GM19324 (cell line): Measurements from ENCODE around the gene CLMP.
"Not testable (repeated sequence)": the region's sequence is repeated elsewhere in the genome, so short reads cannot be mapped to it uniquely, and the experiment has no call there.

Source experiments
- ATAC-seq: cut with Tn5 transposase; IDR thresholded peaks from one replicate; pipeline ENCODE4 v1.9.1; 2021; ENCODE audit warnings: mild to moderate bottlenecking, moderate library complexity; ENCODE audit not compliant: unreplicated experiment, low FRiP score

Gene CLMP

DNA sequence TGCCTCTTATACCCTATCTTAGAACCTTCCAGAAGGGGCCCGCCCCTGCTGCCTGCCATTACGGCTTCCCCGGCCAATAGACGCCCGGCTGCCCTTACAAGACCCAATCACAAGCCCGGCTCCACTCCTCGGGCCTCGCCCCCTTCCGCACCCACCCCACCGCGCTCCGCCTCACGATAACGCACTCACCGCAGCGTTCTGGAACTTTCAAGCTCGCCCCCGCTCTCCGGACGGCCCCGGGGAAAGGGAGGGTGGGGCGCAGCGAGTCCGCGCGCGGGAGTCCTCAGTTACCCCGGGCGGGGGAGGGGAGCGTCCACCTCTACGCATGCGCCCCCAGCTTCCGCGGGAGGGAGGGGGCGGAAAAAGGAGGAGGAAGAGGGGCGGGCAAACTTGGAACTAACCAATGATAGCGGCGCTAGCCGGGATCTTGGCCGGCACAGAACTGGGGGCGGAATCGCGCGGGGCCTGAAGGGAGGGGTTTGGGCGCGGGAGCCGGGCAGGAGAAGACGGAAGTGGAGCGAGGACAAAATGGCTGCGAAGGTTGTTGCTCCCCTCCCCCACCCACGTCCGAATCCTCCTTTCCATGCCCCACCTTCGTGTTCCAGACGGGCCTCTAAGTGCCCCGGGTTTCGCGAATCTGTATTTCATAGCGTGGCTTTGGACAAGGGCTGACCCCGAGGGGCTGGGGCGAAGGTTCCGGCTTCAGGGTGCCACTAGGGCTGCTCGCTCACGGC is 132.7 kb downstream of the CLMP start:
- peak; percentile 95 for ATAC-seq

DNA sequence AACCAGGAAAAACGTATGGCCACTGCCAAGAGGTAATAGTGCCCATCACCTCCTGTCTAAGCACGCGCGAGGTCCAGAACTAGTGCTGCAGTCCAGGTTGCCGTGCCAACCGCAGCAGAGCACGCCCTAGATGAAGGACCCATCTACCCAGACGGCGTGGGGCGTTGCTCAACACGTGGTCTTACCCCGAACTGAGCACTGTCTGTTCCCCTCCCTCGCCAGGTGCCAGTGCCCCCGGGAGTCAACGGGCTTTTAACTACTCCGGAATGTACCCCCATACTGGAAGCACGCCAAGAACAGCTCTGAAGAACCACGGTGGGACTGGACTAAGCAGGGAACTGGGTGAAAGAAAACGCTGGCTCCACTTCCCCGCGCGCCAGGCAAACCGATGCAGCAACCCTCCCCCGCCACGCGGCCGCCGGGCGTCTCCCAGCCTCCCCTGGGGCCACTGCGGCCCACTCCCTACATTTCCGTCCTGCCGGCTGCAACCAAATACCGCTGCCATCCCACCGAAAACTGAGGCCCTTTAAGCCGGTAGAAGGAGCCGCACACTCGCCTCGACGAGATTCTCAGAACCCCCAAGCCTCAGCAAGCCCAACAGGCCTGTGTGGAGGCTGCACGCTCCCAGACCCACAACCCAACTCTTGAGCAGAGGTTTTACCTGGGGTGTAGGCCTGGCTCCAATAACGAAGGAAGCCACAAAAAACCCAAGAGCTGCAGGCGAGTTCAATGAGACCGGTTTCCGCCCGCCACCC is 133.5 kb downstream of the CLMP start, which contains the start of gene HSPA8:
Gene HSPA8 (minus strand): TSS at position 734 of the 755 bp plus-strand sequence. CDS start 812 bp downstream, outside the sequence.
- no peak for ATAC-seq

- no peak for ATAC-seq
Observed at GRCh38 chr11:123060277-123061000, 134.6 kb downstream of the CLMP start.

GRCh38 chr11:123059041-123059920 is 135.8 kb downstream of the CLMP start:
- ATAC-seq = not testable (repeated sequence)

- ATAC-seq = no peak
Observed at GRCh38 chr11:123057661-123058305, 137.3 kb downstream of the CLMP start.

DNA sequence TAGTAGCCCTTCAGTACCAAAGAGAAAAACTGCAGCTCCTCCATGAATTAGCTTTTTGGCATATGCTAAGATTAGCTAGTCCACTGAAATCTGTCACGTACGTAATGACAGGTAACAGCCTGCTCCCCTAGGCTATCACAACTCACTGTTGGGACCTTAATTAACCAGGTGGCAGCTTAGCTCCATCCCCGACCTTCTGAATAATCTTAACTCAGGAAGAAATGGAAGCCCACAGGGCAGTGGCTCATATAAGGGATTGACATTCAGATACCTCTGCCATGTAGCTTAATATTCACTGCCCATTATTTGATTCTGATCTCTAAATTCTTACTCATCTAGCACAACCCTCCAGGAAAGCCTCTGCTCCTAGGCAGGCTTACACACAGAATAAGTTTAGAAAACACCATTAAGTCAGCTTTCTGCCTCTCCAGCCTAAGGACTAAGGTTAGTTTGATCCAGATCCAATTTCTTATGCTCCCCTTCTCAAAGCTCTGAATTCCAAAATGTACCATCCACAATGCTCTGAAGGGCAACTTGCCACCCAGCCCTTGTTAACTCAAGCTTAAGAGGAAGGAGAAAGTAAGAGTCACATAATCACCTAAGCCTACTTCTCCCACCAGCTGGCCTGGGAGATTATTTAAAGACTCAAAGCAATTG is 138.1 kb downstream of the CLMP start:
- no peak for ATAC-seq

GRCh38 chr11:123055191-123055901 is 139.7 kb downstream of the CLMP start:
- ATAC-seq = no peak

DNA sequence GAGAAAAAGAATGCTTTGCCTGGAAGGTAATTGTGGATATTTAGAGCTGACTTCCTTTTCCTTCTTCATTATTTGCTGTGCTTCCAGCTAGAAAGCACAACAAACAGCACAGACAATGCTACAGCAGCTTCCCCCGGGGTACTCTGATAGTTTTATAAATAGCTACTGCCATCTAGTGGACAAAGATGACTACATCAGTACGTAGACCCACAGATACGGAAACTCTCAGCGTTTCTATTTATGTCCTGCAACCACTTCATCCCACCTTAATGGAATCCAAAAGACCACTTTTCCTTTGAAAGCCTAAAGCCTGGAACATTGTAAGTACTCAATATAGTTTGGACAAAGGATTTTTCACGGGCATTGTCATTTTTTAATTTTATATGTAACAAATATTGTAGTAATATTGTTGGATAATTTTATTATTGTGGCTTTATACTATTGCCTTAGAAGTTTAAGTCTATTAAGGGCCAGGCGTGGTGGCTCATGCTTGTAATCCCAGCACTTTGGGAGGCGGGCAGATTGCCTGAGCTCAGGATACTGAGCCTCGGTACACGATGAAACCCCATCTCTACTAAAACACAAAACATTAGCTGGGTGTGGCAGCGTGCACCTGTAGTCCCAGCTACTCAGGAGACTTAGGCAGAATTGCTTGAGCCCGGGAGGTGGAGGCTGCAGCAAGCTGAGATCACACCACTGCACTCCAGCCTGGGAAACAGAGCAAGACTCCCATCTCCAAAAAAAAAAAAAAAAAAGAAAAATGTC is 140.6 kb downstream of the CLMP start:
- peak; percentile 53 for ATAC-seq

DNA sequence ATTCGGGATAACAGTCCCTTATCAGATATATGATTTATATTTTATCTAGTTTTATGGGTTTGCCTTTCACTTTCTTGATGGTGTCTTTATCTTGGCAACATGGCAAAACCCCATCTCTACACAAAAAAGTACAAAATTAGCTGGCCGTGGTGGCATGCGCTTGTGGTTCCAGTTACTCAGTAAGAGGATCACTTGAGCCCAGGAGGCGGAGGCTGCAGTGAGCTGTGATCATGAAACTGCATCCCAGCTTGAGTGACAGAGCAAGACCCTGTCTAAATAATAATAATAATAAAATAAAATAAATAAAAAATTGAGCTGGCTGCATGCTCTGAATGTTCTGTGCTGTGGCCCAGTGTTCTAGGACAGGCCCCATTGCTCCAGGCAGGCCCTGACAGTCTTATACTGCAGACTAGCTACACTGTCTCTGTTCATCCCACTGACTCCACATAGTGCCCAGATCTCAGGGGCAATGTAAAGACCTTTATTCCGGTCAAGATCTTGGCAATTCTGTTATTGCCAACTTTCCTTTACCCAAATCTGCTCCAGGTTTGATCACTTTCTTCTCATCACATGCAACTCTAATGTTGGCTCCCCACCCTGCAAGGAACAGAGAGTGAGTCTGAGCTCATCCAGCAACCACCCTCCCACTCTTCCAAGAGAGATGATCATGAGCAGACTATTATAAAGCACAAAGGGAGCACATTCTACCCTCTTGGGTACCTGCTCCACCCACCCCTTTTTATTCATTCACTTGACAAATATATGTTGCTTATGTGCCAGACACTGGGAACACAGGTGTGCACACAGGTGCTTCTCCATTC is 141.9 kb downstream of the CLMP start:
- no peak for ATAC-seq

GRCh38 chr11:123051634-123052033 is 143.4 kb downstream of the CLMP start:
- ATAC-seq = no peak

GRCh38 chr11:123051146-123051545 is 143.9 kb downstream of the CLMP start:
- no peak for ATAC-seq

DNA sequence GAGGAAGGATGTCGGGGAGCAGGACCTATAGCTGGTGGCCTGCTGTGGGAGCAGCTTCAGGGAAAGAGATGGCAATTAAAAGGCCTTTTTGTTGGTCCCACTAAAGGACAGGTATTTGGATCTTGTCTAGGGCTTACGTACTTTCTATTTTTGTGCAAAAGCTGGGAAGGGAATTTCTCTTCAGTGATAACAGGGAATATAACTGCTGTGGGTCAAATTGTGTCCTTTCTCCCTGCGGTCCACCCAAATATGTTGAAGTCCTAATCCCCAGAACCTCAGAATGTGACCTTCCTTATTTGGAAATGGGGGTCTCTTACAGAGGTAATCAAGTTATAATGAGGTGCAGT is 147.1 kb downstream of the CLMP start:
- ATAC-seq = no peak

- ATAC-seq = no peak
Observed at GRCh38 chr11:123047266-123047946, 147.6 kb downstream of the CLMP start.

- ATAC-seq = no peak
Observed at GRCh38 chr11:123046473-123047259, 148.4 kb downstream of the CLMP start.

DNA sequence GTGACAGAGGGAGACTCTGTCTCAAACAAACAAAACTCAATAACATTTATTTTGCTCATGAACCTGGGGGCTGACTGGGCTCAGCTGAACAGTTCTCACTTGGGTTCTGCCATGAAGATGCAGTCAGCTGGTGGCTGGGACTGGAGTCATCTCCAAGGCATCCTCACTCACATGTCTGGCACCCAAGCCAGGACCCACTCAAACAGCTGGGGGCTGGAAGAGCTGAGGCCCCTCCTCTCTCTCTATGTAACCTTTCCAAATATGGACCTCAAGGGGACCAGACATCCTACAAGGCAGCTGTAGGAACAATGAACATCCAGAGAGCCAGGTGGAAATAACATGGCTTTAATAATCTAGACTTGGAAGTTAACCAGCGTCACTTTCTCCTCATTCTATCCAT is 149.9 kb downstream of the CLMP start:
- no peak for ATAC-seq

DNA sequence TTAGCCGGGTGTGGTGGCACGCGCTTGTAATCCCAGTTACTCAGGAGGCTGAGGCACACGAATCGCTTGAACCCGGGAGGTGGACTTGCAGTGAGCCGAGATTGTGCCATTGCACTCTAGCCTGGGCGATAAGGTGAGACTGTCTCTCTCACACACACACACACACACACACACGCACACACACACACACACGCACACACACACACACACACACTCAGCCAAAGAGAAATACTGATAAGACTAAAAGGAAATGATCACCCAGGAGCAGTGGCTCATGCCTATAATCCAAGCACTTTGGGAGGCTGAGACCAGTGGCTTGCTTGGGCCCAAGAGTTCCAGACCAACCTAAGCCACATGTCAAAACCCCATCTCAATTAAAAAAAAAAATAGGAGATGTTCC is 153.9 kb downstream of the CLMP start:
- ATAC-seq = no peak
